Panc1 (cell line): ENCODE measurements around the gene TFE3. TPM values are rescaled to one million over a fixed set of nuclear protein-coding genes. Genes with fewer than 3 reads are reported as not detected.

ENCODE experiments used
- ATAC-seq: fragments of 200-7000 bp; cut with Tn5 transposase; 2 replicates; pipeline ENCODE4 v1.9.1; 2020; ENCODE audit warnings: mild to moderate bottlenecking, moderate library complexity
- BruUV-seq: library from RNA; stranded (reverse); fragments of 400-500 nt; replicated peaks from 2 replicates; lab custom pipeline; 2021; lab: Mats Ljungman, UMichigan
- CTCF ChIA-PET: fragments of 300-600 bp; sonication (Branson Sonifier 250); formaldehyde crosslinking; loops from one replicate; lab custom pipeline; 2022; ENCODE audit warnings: antibody characterized with exemption; lab: Charles Lee
- POLR2A ChIA-PET: fragments of 300-600 bp; sonication (Branson Sonifier 250); formaldehyde crosslinking; loops from one replicate; lab custom pipeline; 2022; ENCODE audit warnings: antibody characterized with exemption; lab: Charles Lee
- DNase-seq: peaks from one replicate; pipeline ENCODE4 v3.0.0-alpha.2; 2010; ENCODE audit warnings: low read depth, low spot score
- H3K27ac ChIP-seq: 2 replicates; pipeline ENCODE4 v1.5.1; 2011; ENCODE audit warnings: mild to moderate bottlenecking, low read length, inconsistent platforms
- H3K27me3 ChIP-seq: fragments of 200-500 bp; sonication (Bioruptor generic); 2 replicates; pipeline ENCODE4 v1.6.0; 2014; ENCODE audit warnings: low read length, inconsistent platforms; ENCODE audit not compliant: control insufficient read depth, insufficient read depth
- H3K36me3 ChIP-seq: fragments of 200-500 bp; sonication (Bioruptor generic); 2 replicates; pipeline ENCODE4 v1.5.1; 2014; ENCODE audit warnings: inconsistent platforms, mild to moderate bottlenecking, low read length, moderate library complexity; ENCODE audit not compliant: control insufficient read depth, insufficient read depth
- H3K4me1 ChIP-seq: 2 replicates; pipeline ENCODE4 v1.5.1; 2011; ENCODE audit warnings: inconsistent platforms, mild to moderate bottlenecking, low read length, moderate library complexity; ENCODE audit not compliant: control insufficient read depth, insufficient read depth
- H3K4me3 ChIP-seq, 2 experiments: 2 replicates each; pipeline ENCODE4 v1.5.1; 2011 to 2012; ENCODE audit warnings: low read depth in 2 of 2, low read length in 2 of 2, mild to moderate bottlenecking in 2 of 2, inconsistent platforms in 1 of 2, moderate library complexity in 1 of 2
- H3K9me3 ChIP-seq: fragments of 200-500 bp; sonication (Bioruptor generic); 2 replicates; pipeline ENCODE4 v1.5.1; 2014; ENCODE audit warnings: low read depth, mild to moderate bottlenecking, inconsistent platforms, low read length, moderate library complexity; ENCODE audit not compliant: control insufficient read depth, insufficient read depth
- CTCF ChIP-seq: fragments of 450-650 bp; IDR thresholded peaks from 2 replicates; pipeline ENCODE4 v1.5.1; 2017; ENCODE audit warnings: mild to moderate bottlenecking
- POLR2AphosphoS5 ChIP-seq: IDR thresholded peaks from 2 replicates; pipeline ENCODE4 v1.6.1; 2012; ENCODE audit warnings: mild to moderate bottlenecking, low read depth, low read length, moderate library complexity
- REST ChIP-seq, 2 experiments: IDR thresholded peaks; 2 replicates each; pipeline ENCODE4 v1.6.1; 2011 to 2012; ENCODE audit warnings: low read depth in 2 of 2, control low read depth in 1 of 2, low read length in 1 of 2, mild to moderate bottlenecking in 1 of 2, moderate library complexity in 1 of 2; ENCODE audit not compliant: insufficient read depth in 1 of 2
- SIN3A ChIP-seq: IDR thresholded peaks from 2 replicates; pipeline ENCODE4 v1.6.1; 2012; ENCODE audit warnings: low read depth, mild to moderate bottlenecking, low read length, moderate library complexity, borderline replicate concordance; ENCODE audit not compliant: insufficient read depth
- TCF7L2 ChIP-seq: IDR thresholded peaks from 2 replicates; pipeline ENCODE4 v1.6.1; 2011; ENCODE audit warnings: mild to moderate bottlenecking, low read depth, low read length, inconsistent platforms
- in situ Hi-C: cut with HindIII; loops from 2 replicates; pipeline ENCODE4 v1.10.0; 2016; ENCODE audit warnings: low sequenced_read_pairs, low pct_unique_long_range_greater_than_20kb
- intact Hi-C: fragments of 100-400 bp; cut with micrococcal nuclease; formaldehyde crosslinking; loops from one replicate; pipeline ENCODE4 v1.10.0; 2022; ENCODE audit not compliant: unreplicated experiment
- total RNA-seq: library from RNA; stranded (reverse); gene quantifications from one replicate; pipeline ENCODE4 v1.2.1, GENCODE V29; 2021; ENCODE audit not compliant: unreplicated experiment

TFE3 gene
- total RNA-seq, 1 experiment from 2014 or later, result 45.9 TPM

GRCh38 chrX:49071877-49072711, 28.9 kb upstream of the TFE3 start:
- ATAC-seq (no peak), DNase-seq (no peak)
- POLR2A ChIA-PET, result interaction anchor here (0.5 kb wide), 1 partner anchor 97 kb away, joined by 6 read pairs; no protein-coding TSS in a partner anchor
- in situ Hi-C loops, result no loop called here
- Histone ChIP-seq H3K27me3 (no peaks in the 10 kb centered on the region), H3K27ac (no peak overlapping the region), H3K9me3 (no peaks in the 10 kb centered on the region), H3K4me1 (no peaks in the 10 kb centered on the region), H3K36me3 (no peaks in the 10 kb centered on the region), H3K4me3 (peak overlapping the region in 1 of 2 experiments; percentile 87; a peak in 1 of 4 replicates)
- no TSS peak for BruUV-seq
- intact Hi-C loops, result no loop called here
- TF ChIP-seq CTCF (no peak), SIN3A (no peak), POLR2AphosphoS5 (no peak), TCF7L2 (no peak), REST (IDR thresholded peaks at IDR 0.05; ENCODE audit: insufficient read depth in 1 of 2, low read depth in 2 of 2, low read length in 1 of 2) (no peak)
- CTCF ChIA-PET, result no interaction called here

- BruUV-seq, result no TSS peak
- in situ Hi-C loops, result no loop called here
- Histone ChIP-seq H3K27me3 (no peaks in the 10 kb centered on the region), H3K4me3 (no peak overlapping the region), H3K4me1 (no peaks in the 10 kb centered on the region), H3K36me3 (no peaks in the 10 kb centered on the region), H3K9me3 (no peaks in the 10 kb centered on the region), H3K27ac (no peak overlapping the region)
- TF ChIP-seq CTCF, result no peak
- no peak for TF ChIP-seq SIN3A
- no peak for TF ChIP-seq REST (IDR thresholded peaks at IDR 0.05; ENCODE audit: insufficient read depth in 1 of 2, low read depth in 2 of 2, low read length in 1 of 2)
- no peak for TF ChIP-seq POLR2AphosphoS5
- no peak for TF ChIP-seq TCF7L2
- DNase-seq, result no peak
- ChIA-PET CTCF (no interaction called here), POLR2A (no interaction called here)
- ATAC-seq, result no peak
- intact Hi-C loops, result no loop called here
Measured at GRCh38 chrX:49070988-49071387, 27.8 kb upstream of the TFE3 start.
